ENCODE data around the gene MACROD2. TPM values are rescaled to one million over a fixed set of nuclear protein-coding genes. Genes with fewer than 3 reads are reported as not detected.
"Not testable (repeated sequence)": the region's sequence is repeated elsewhere in the genome, so short reads cannot be mapped to it uniquely, and the experiment has no call there.

MACROD2 gene
- total RNA-seq, 2 donors from 2014 or later, result not detected

- not testable (repeated sequence) for H3K4me1 Mint-ChIP-seq (ENCODE audit: low read depth); H3K27me3 Mint-ChIP-seq (ENCODE audit: low read depth); H3K27ac Mint-ChIP-seq; H3K36me3 Mint-ChIP-seq (ENCODE audit: insufficient read depth in 2 of 2); H3K4me3 Mint-ChIP-seq; ATAC-seq (replicated peaks in 1 of 2); DNase-seq
- peaks cover 11 to 13% of the 10 kb centered on the region in 2 donors for H3K9me3 Mint-ChIP-seq
Observed at GRCh38 chr20:16012934-16013333, 2017.6 kb downstream of the MACROD2 start.

- ATAC-seq (replicated peaks in 1 of 2), result no peak
- H3K4me3 Mint-ChIP-seq, result no peak overlapping the region
- no peaks in the 10 kb centered on the region for H3K27me3 Mint-ChIP-seq (ENCODE audit: low read depth)
- H3K9me3 Mint-ChIP-seq, result peaks cover 11 to 13% of the 10 kb centered on the region in 2 donors
- no peak overlapping the region for H3K27ac Mint-ChIP-seq
- H3K36me3 Mint-ChIP-seq (ENCODE audit: insufficient read depth in 2 of 2), result no peaks in the 10 kb centered on the region
- DNase-seq, result no peak
- no peaks in the 10 kb centered on the region for H3K4me1 Mint-ChIP-seq (ENCODE audit: low read depth)
Observed at GRCh38 chr20:16013631-16014030, 2018.3 kb downstream of the MACROD2 start.

GRCh38 chr20:16014436-16014835 lies 2019.1 kb downstream of the MACROD2 start:
- Mint-ChIP-seq H3K4me3 (no peak overlapping the region), H3K27me3 (ENCODE audit: low read depth) (no peaks in the 10 kb centered on the region), H3K36me3 (ENCODE audit: insufficient read depth in 2 of 2) (no peaks in the 10 kb centered on the region), H3K4me1 (ENCODE audit: low read depth) (no peaks in the 10 kb centered on the region), H3K27ac (no peak overlapping the region), H3K9me3 (peaks cover 11 to 12% of the 10 kb centered on the region in 2 donors)
- DNase-seq (no peak), ATAC-seq (replicated peaks in 1 of 2) (no peak)

GRCh38 chr20:16017656-16018055 lies 2022.3 kb downstream of the MACROD2 start:
- no peaks in the 10 kb centered on the region for H3K27me3 Mint-ChIP-seq (ENCODE audit: low read depth)
- ATAC-seq (replicated peaks in 1 of 2) (no peak), DNase-seq (no peak)
- no peaks in the 10 kb centered on the region for H3K36me3 Mint-ChIP-seq (ENCODE audit: insufficient read depth in 2 of 2)
- no peak overlapping the region for H3K4me3 Mint-ChIP-seq
- peaks cover 7 to 8% of the 10 kb centered on the region in 2 donors for H3K9me3 Mint-ChIP-seq
- H3K27ac Mint-ChIP-seq, result no peak overlapping the region
- no peaks in the 10 kb centered on the region for H3K4me1 Mint-ChIP-seq (ENCODE audit: low read depth)

GRCh38 chr20:16018881-16019280 lies 2023.6 kb downstream of the MACROD2 start:
- Mint-ChIP-seq H3K4me3 (no peak overlapping the region), H3K27me3 (ENCODE audit: low read depth) (no peaks in the 10 kb centered on the region), H3K9me3 (peaks cover 7 to 8% of the 10 kb centered on the region in 2 donors), H3K36me3 (ENCODE audit: insufficient read depth in 2 of 2) (peaks cover 0 to 2% of the 10 kb centered on the region in 2 donors), H3K27ac (no peak overlapping the region), H3K4me1 (ENCODE audit: low read depth) (no peaks in the 10 kb centered on the region)
- ATAC-seq (replicated peaks in 1 of 2) (no peak), DNase-seq (no peak)

GRCh38 chr20:16020971-16021370 lies 2025.7 kb downstream of the MACROD2 start:
- no peak for ATAC-seq (replicated peaks in 1 of 2)
- no peaks in the 10 kb centered on the region for H3K4me1 Mint-ChIP-seq (ENCODE audit: low read depth)
- no peaks in the 10 kb centered on the region for H3K27me3 Mint-ChIP-seq (ENCODE audit: low read depth)
- DNase-seq, result no peak
- no peak overlapping the region for H3K4me3 Mint-ChIP-seq
- H3K27ac Mint-ChIP-seq, result no peak overlapping the region
- peaks cover 5 to 7% of the 10 kb centered on the region in 2 donors for H3K9me3 Mint-ChIP-seq
- peaks cover 0 to 2% of the 10 kb centered on the region in 2 donors for H3K36me3 Mint-ChIP-seq (ENCODE audit: insufficient read depth in 2 of 2)

- ATAC-seq (replicated peaks in 1 of 2), result no peak
- Mint-ChIP-seq H3K4me3 (no peak overlapping the region), H3K27me3 (ENCODE audit: low read depth) (no peaks in the 10 kb centered on the region), H3K36me3 (ENCODE audit: insufficient read depth in 2 of 2) (peaks cover 0 to 2% of the 10 kb centered on the region in 2 donors), H3K27ac (no peak overlapping the region), H3K9me3 (peaks cover 0 to 3% of the 10 kb centered on the region in 2 donors), H3K4me1 (ENCODE audit: low read depth) (no peaks in the 10 kb centered on the region)
- no peak for DNase-seq
Observed at GRCh38 chr20:16025084-16025483, 2029.8 kb downstream of the MACROD2 start.

GRCh38 chr20:16027686-16028085 lies 2032.4 kb downstream of the MACROD2 start:
- Mint-ChIP-seq H3K36me3 (ENCODE audit: insufficient read depth in 2 of 2) (peaks cover 0 to 2% of the 10 kb centered on the region in 2 donors), H3K27ac (no peak overlapping the region), H3K9me3 (peaks cover 0 to 1% of the 10 kb centered on the region in 2 donors), H3K27me3 (ENCODE audit: low read depth) (no peaks in the 10 kb centered on the region), H3K4me1 (ENCODE audit: low read depth) (no peaks in the 10 kb centered on the region), H3K4me3 (no peak overlapping the region)
- no peak for DNase-seq
- ATAC-seq (replicated peaks in 1 of 2), result no peak

- H3K36me3 Mint-ChIP-seq (ENCODE audit: insufficient read depth in 2 of 2), result no peaks in the 10 kb centered on the region
- no peaks in the 10 kb centered on the region for H3K27me3 Mint-ChIP-seq (ENCODE audit: low read depth)
- H3K9me3 Mint-ChIP-seq, result peaks cover 0 to 1% of the 10 kb centered on the region in 2 donors
- ATAC-seq (replicated peaks in 1 of 2) (no peak), DNase-seq (no peak)
- H3K4me1 Mint-ChIP-seq (ENCODE audit: low read depth), result no peaks in the 10 kb centered on the region
- H3K27ac Mint-ChIP-seq, result no peak overlapping the region
- no peak overlapping the region for H3K4me3 Mint-ChIP-seq
Observed at GRCh38 chr20:16028923-16029322, 2033.6 kb downstream of the MACROD2 start.

GRCh38 chr20:16030253-16030652 lies 2034.9 kb downstream of the MACROD2 start:
- peaks cover 0 to 1% of the 10 kb centered on the region in 2 donors for H3K9me3 Mint-ChIP-seq
- ATAC-seq (replicated peaks in 1 of 2), result no peak
- no peak overlapping the region for H3K27ac Mint-ChIP-seq
- H3K27me3 Mint-ChIP-seq (ENCODE audit: low read depth), result no peaks in the 10 kb centered on the region
- H3K4me3 Mint-ChIP-seq, result no peak overlapping the region
- DNase-seq, result no peak
- H3K4me1 Mint-ChIP-seq (ENCODE audit: low read depth), result no peaks in the 10 kb centered on the region
- H3K36me3 Mint-ChIP-seq (ENCODE audit: insufficient read depth in 2 of 2), result no peaks in the 10 kb centered on the region

- H3K27ac Mint-ChIP-seq, result no peak overlapping the region
- H3K4me3 Mint-ChIP-seq, result no peak overlapping the region
- ATAC-seq (replicated peaks in 1 of 2), result no peak
- H3K4me1 Mint-ChIP-seq (ENCODE audit: low read depth), result no peaks in the 10 kb centered on the region
- DNase-seq, result no peak
- no peaks in the 10 kb centered on the region for H3K36me3 Mint-ChIP-seq (ENCODE audit: insufficient read depth in 2 of 2)
- H3K27me3 Mint-ChIP-seq (ENCODE audit: low read depth), result no peaks in the 10 kb centered on the region
- peaks cover 0 to 2% of the 10 kb centered on the region in 2 donors for H3K9me3 Mint-ChIP-seq
Observed at GRCh38 chr20:16035576-16035975, 2040.3 kb downstream of the MACROD2 start.

GRCh38 chr20:16036331-16036730 lies 2041.0 kb downstream of the MACROD2 start:
- no peak overlapping the region for H3K27ac Mint-ChIP-seq
- H3K4me3 Mint-ChIP-seq, result no peak overlapping the region
- DNase-seq (no peak), ATAC-seq (replicated peaks in 1 of 2) (no peak)
- no peaks in the 10 kb centered on the region for H3K36me3 Mint-ChIP-seq (ENCODE audit: insufficient read depth in 2 of 2)
- H3K9me3 Mint-ChIP-seq, result peaks cover 1 to 2% of the 10 kb centered on the region in 2 donors
- no peaks in the 10 kb centered on the region for H3K4me1 Mint-ChIP-seq (ENCODE audit: low read depth)
- H3K27me3 Mint-ChIP-seq (ENCODE audit: low read depth), result no peaks in the 10 kb centered on the region

- no peaks in the 10 kb centered on the region for H3K36me3 Mint-ChIP-seq (ENCODE audit: insufficient read depth in 2 of 2)
- H3K9me3 Mint-ChIP-seq, result peaks cover 1 to 5% of the 10 kb centered on the region in 2 donors
- H3K27me3 Mint-ChIP-seq (ENCODE audit: low read depth), result no peaks in the 10 kb centered on the region
- H3K4me3 Mint-ChIP-seq, result no peak overlapping the region
- DNase-seq (no peak), ATAC-seq (replicated peaks in 1 of 2) (no peak)
- H3K27ac Mint-ChIP-seq, result no peak overlapping the region
- H3K4me1 Mint-ChIP-seq (ENCODE audit: low read depth), result no peaks in the 10 kb centered on the region
Observed at GRCh38 chr20:16040742-16041141, 2045.4 kb downstream of the MACROD2 start.

GRCh38 chr20:16042731-16043130 lies 2047.4 kb downstream of the MACROD2 start:
- no peak for ATAC-seq (replicated peaks in 1 of 2)

More at GRCh38 chr20:16042731-16043130, 2047.4 kb downstream of the MACROD2 start:
- H3K4me1 Mint-ChIP-seq (ENCODE audit: low read depth), result no peaks in the 10 kb centered on the region
- H3K9me3 Mint-ChIP-seq, result peaks cover 1 to 5% of the 10 kb centered on the region in 2 donors
- no peaks in the 10 kb centered on the region for H3K36me3 Mint-ChIP-seq (ENCODE audit: insufficient read depth in 2 of 2)
- H3K27me3 Mint-ChIP-seq (ENCODE audit: low read depth), result no peaks in the 10 kb centered on the region
- DNase-seq, result no peak
- no peak overlapping the region for H3K27ac Mint-ChIP-seq
- no peak overlapping the region for H3K4me3 Mint-ChIP-seq

Data from activated T-cell treated with anti-CD3 and anti-CD28 coated beads, Interleukin-2, amount 50 U/mL, for 72 hours (primary cell).